Measurements from ENCODE around the gene MRAP. TPM values are rescaled to one million over a fixed set of nuclear protein-coding genes. Genes with fewer than 3 reads are reported as not detected.

Gene MRAP
- total and polyA plus RNA-seq, 2 donors from 2014 or later: not detected

DNA sequence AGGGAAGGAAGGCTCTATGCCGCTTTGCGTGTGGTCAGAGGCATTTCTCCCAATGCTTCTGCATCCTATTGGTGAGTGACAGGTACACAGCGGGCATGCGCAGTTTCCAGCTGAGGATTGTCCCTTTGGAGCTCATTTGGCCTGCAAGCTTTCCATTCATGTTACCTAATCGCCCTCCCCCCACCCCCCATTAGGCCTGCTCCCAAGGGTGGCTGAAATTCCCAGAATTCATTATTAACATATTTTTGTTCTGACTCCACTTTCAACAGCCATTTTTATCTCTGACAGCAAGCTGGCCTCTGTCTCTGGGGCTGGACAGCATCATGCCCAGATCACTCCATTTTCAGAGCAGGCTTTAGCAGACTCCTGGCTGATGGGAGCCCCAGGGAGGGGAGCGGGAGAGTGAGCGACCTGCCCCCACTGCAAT is 45.4 kb upstream of the MRAP start:
- no peak overlapping the region for H3K4me3 ChIP-seq (ENCODE audit: low read length in 3 of 3)
- FAIRE-seq: no peak
- peaks cover 0 to 9% (median 5%) of the 10 kb centered on the region in 3 donors for H3K4me1 ChIP-seq (ENCODE audit: control insufficient read depth in 2 of 3, insufficient read depth in 2 of 3, low read depth in 1 of 3, low read length in 3 of 3)
- DNase-seq: no peak
- intact Hi-C loops (cut with DNase I): no loop called here
- H3K27ac ChIP-seq (ENCODE audit: low read depth in 2 of 2, low read length in 2 of 2): no peak overlapping the region
- H3K9me3 ChIP-seq (ENCODE audit: control insufficient read depth in 2 of 3, insufficient read depth in 1 of 3, low read length in 3 of 3): no peaks in the 10 kb centered on the region
- no peaks in the 10 kb centered on the region for H3K36me3 ChIP-seq (ENCODE audit: control insufficient read depth in 2 of 3, insufficient read depth in 3 of 3, low read length in 3 of 3)
- no peaks in the 10 kb centered on the region for H3K27me3 ChIP-seq (ENCODE audit: control insufficient read depth, insufficient read depth, low read length)
- TF ChIP-seq, protein P1, sequence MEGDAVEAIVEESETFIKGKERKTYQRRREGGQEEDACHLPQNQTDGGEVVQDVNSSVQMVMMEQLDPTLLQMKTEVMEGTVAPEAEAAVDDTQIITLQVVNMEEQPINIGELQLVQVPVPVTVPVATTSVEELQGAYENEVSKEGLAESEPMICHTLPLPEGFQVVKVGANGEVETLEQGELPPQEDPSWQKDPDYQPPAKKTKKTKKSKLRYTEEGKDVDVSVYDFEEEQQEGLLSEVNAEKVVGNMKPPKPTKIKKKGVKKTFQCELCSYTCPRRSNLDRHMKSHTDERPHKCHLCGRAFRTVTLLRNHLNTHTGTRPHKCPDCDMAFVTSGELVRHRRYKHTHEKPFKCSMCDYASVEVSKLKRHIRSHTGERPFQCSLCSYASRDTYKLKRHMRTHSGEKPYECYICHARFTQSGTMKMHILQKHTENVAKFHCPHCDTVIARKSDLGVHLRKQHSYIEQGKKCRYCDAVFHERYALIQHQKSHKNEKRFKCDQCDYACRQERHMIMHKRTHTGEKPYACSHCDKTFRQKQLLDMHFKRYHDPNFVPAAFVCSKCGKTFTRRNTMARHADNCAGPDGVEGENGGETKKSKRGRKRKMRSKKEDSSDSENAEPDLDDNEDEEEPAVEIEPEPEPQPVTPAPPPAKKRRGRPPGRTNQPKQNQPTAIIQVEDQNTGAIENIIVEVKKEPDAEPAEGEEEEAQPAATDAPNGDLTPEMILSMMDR (IDR thresholded peaks at IDR 0.05; ENCODE audit: borderline replicate concordance, extremely low read depth, insufficient read depth): no peak
- H3K9ac ChIP-seq (ENCODE audit: low read length in 3 of 3): no peak overlapping the region

GRCh38 chr21:32256251-32256650 is 42.4 kb upstream of the MRAP start:
- Histone ChIP-seq H3K27me3 (ENCODE audit: control insufficient read depth, insufficient read depth, low read length) (no peaks in the 10 kb centered on the region), H3K27ac (ENCODE audit: low read depth in 2 of 2, low read length in 2 of 2) (no peak overlapping the region), H3K4me3 (ENCODE audit: low read length in 3 of 3) (no peak overlapping the region), H3K36me3 (ENCODE audit: control insufficient read depth in 2 of 3, insufficient read depth in 3 of 3, low read length in 3 of 3) (no peaks in the 10 kb centered on the region), H3K9me3 (ENCODE audit: control insufficient read depth in 2 of 3, insufficient read depth in 1 of 3, low read length in 3 of 3) (no peaks in the 10 kb centered on the region), H3K4me1 (ENCODE audit: control insufficient read depth in 2 of 3, insufficient read depth in 2 of 3, low read depth in 1 of 3, low read length in 3 of 3) (peaks cover 0 to 9% (median 2%) of the 10 kb centered on the region in 3 donors), H3K9ac (ENCODE audit: low read length in 3 of 3) (no peak overlapping the region)
- no peak for FAIRE-seq
- intact Hi-C loops (cut with DNase I): no loop called here
- peak in 3 of 5 donors; percentile 32 to 65 (median 61) for DNase-seq
- TF ChIP-seq, protein P1 (IDR thresholded peaks at IDR 0.05; ENCODE audit: borderline replicate concordance, extremely low read depth, insufficient read depth): no peak

DNA sequence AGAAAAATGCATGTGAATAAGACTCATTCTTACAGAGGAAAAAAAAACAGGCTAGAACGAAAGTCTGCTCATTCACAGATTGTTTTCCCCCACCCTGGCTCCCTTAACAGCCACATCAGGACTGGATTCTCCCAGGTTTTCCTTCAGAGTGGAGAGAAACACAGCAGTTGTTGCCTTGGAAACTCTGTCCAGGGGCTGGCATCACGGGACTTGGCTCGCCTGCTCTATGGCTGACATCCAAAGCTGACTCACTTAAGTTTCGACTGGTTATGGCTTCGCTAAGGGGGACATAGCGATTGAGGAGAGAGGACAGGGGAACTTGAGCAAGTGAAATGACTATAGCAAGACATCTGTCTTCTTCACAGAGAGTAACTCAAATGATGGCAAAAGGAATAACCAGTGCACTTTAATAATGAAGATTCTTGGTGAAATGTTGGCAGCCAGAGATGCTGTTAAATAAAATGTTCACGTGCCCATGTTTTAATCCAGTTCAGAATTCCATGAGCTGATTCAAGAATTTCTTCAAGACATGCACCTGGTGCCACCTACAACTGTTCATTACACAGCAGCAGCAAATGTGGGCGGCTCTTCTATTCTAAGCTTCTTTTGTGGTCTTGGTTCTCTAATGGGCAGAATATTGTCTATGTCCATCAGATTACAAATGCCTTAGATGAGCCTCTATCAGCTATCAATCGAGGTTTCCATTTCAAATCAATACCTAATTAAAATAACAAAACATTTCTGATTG is 41.6 kb upstream of the MRAP start:
- DNase-seq (peak; percentile 67 to 92 (median 85)), FAIRE-seq (peak; percentile 6)
- H3K4me3 ChIP-seq (ENCODE audit: low read length in 3 of 3): no peak overlapping the region
- no peaks in the 10 kb centered on the region for H3K27me3 ChIP-seq (ENCODE audit: control insufficient read depth, insufficient read depth, low read length)
- intact Hi-C loops (cut with DNase I): no loop called here
- H3K4me1 ChIP-seq (ENCODE audit: control insufficient read depth in 2 of 3, insufficient read depth in 2 of 3, low read depth in 1 of 3, low read length in 3 of 3): peaks cover 0 to 9% (median 2%) of the 10 kb centered on the region in 3 donors
- TF ChIP-seq, protein P1 (IDR thresholded peaks at IDR 0.05; ENCODE audit: borderline replicate concordance, extremely low read depth, insufficient read depth): no peak
- H3K27ac ChIP-seq (ENCODE audit: low read depth in 2 of 2, low read length in 2 of 2): peak overlapping the region in 1 of 2 donors; percentile 16
- H3K36me3 ChIP-seq (ENCODE audit: control insufficient read depth in 2 of 3, insufficient read depth in 3 of 3, low read length in 3 of 3): no peaks in the 10 kb centered on the region
- no peaks in the 10 kb centered on the region for H3K9me3 ChIP-seq (ENCODE audit: control insufficient read depth in 2 of 3, insufficient read depth in 1 of 3, low read length in 3 of 3)
- no peak overlapping the region for H3K9ac ChIP-seq (ENCODE audit: low read length in 3 of 3)
